ENCODE data around the gene SHISA9.

- no peak for TF ChIP-seq POLR2A (IDR thresholded peaks at IDR 0.05)
- no peak for TF ChIP-seq CTCF (IDR thresholded peaks at IDR 0.05)
- no peak for TF ChIP-seq POLR2AphosphoS5 (IDR thresholded peaks at IDR 0.05)
Observed at GRCh38 chr16:13061691-13062090, 160.3 kb downstream of the SHISA9 start.

All from breast epithelium (tissue), 3 donors.